Tibial artery (tissue), 4 donors: ENCODE measurements around the gene BRAF.

Source experiments
- DNase-seq, 2 donors: peaks; one replicate each; pipeline ENCODE4 v3.0.0-alpha.2; 2019
- H3K27ac ChIP-seq, 2 donors: fragments of 200-600 bp; sonication (generic) in 1 of 2; 1 replicate in 1 of 2; 2 replicates in 1 of 2; pipeline ENCODE4 v1.5.1; 2018 to 2019; ENCODE audit warnings: mild to moderate bottlenecking in 1 of 2
- H3K27me3 ChIP-seq, 2 donors: fragments of 200-600 bp; sonication (generic) in 1 of 2; one replicate each; pipeline versions ENCODE4 v1.5.1 to v1.6.0; 2016 to 2019
- H3K36me3 ChIP-seq, 3 donors: fragments of 200-600 bp; sonication (generic) in 2 of 3; one replicate each; pipeline ENCODE4 v1.5.1; 2016 to 2019; ENCODE audit warnings: mild to moderate bottlenecking in 2 of 3
- H3K4me1 ChIP-seq, 4 donors: fragments of 200-600 bp; sonication (generic) in 2 of 4; 1 replicate in 3 of 4; 2 replicates in 1 of 4; pipeline ENCODE4 v1.5.1; 2016 to 2019
- H3K4me3 ChIP-seq, 2 donors: fragments of 200-600 bp; sonication (generic) in 1 of 2; 1 replicate in 1 of 2; 2 replicates in 1 of 2; pipeline ENCODE4 v1.5.1; 2018 to 2019; ENCODE audit warnings: mild to moderate bottlenecking in 2 of 2
- H3K9me3 ChIP-seq, 3 donors: fragments of 200-600 bp; sonication (generic) in 1 of 3; one replicate each; pipeline ENCODE4 v1.5.1; 2016 to 2019
- CTCF ChIP-seq, 2 experiments: fragments of 200-600 bp in 1 of 2; fragments of 450-650 bp in 1 of 2; IDR thresholded peaks; one replicate each; pipeline ENCODE4 v1.5.1; 2017 to 2019; ENCODE audit warnings: antibody characterized with exemption in 2 of 2, mild to moderate bottlenecking in 1 of 2, moderate library complexity in 1 of 2
- intact Hi-C: fragments of 100-400 bp; cut with DNase I; formaldehyde crosslinking; loops from one replicate; pipeline ENCODE4 v1.15.0; 2023; ENCODE audit warnings: low total_unique reads

Gene BRAF

GRCh38 chr7:140870003-140870402 is 54.7 kb downstream of the BRAF start:
- DNase-seq, result no peak
- no peak for TF ChIP-seq CTCF (IDR thresholded peaks at IDR 0.05)
- H3K4me3 ChIP-seq, result no peak overlapping the region
- no peaks in the 10 kb centered on the region for H3K27me3 ChIP-seq
- no peaks in the 10 kb centered on the region for H3K9me3 ChIP-seq
- H3K27ac ChIP-seq, result no peak overlapping the region
- H3K36me3 ChIP-seq, result no peaks in the 10 kb centered on the region
- intact Hi-C loops, result no loop called here
- H3K4me1 ChIP-seq, result peaks cover 0 to 6% (median 0%) of the 10 kb centered on the region in 4 donors

GRCh38 chr7:140869430-140869829 is 55.3 kb downstream of the BRAF start:
- TF ChIP-seq CTCF (IDR thresholded peaks at IDR 0.05), result no peak
- Histone ChIP-seq H3K36me3 (no peaks in the 10 kb centered on the region), H3K27me3 (no peaks in the 10 kb centered on the region), H3K27ac (no peak overlapping the region), H3K4me1 (peaks cover 0 to 6% (median 0%) of the 10 kb centered on the region in 4 donors), H3K4me3 (no peak overlapping the region), H3K9me3 (no peaks in the 10 kb centered on the region)
- no peak for DNase-seq
- intact Hi-C loops, result no loop called here

- Histone ChIP-seq H3K4me1 (peaks cover 0 to 6% (median 0%) of the 10 kb centered on the region in 4 donors), H3K36me3 (no peaks in the 10 kb centered on the region), H3K27me3 (no peaks in the 10 kb centered on the region), H3K4me3 (no peak overlapping the region), H3K9me3 (no peaks in the 10 kb centered on the region), H3K27ac (no peak overlapping the region)
- DNase-seq, result no peak
- no peak for TF ChIP-seq CTCF (IDR thresholded peaks at IDR 0.05)
- intact Hi-C loops, result no loop called here
These were observed 57.0 kb downstream of the BRAF start for GRCh38 chr7:140867467-140868462.

- Histone ChIP-seq H3K36me3 (no peaks in the 10 kb centered on the region), H3K4me1 (peaks cover 0 to 6% (median 0%) of the 10 kb centered on the region in 4 donors)
- intact Hi-C loops, result no loop called here
These were observed 57.8 kb downstream of the BRAF start for GRCh38 chr7:140866926-140867325.

GRCh38 chr7:140864732-140865131 is 60.0 kb downstream of the BRAF start:
- Histone ChIP-seq H3K27ac (no peak overlapping the region), H3K27me3 (no peaks in the 10 kb centered on the region), H3K9me3 (no peaks in the 10 kb centered on the region), H3K4me1 (no peaks in the 10 kb centered on the region), H3K36me3 (no peaks in the 10 kb centered on the region), H3K4me3 (no peak overlapping the region)
- intact Hi-C loops, result no loop called here
- DNase-seq, result no peak
- no peak for TF ChIP-seq CTCF (IDR thresholded peaks at IDR 0.05)

More at GRCh38 chr7:140866926-140867325, 57.8 kb downstream of the BRAF start:
- no peak for DNase-seq
- no peak overlapping the region for H3K4me3 ChIP-seq
- no peak overlapping the region for H3K27ac ChIP-seq
- H3K9me3 ChIP-seq, result no peaks in the 10 kb centered on the region
- no peak for TF ChIP-seq CTCF (IDR thresholded peaks at IDR 0.05)
- H3K27me3 ChIP-seq, result no peaks in the 10 kb centered on the region
